Measurements from ENCODE around the gene GREB1.

Gene GREB1

GRCh38 chr2:11552260-11552638 lies 18.4 kb downstream of the GREB1 start:
- H3K27me3 ChIP-seq: peaks cover 0 to 12% of the 10 kb centered on the region in 2 donors
- intact Hi-C loops (cut with DNase I; ENCODE audit: low total_unique reads): no loop called here
- no peaks in the 10 kb centered on the region for H3K4me1 ChIP-seq
- no peak overlapping the region for H3K4me3 ChIP-seq
- no peak overlapping the region for H3K27ac ChIP-seq
- no peak for DNase-seq
- H3K9me3 ChIP-seq: peaks cover 0 to 6% (median 0%) of the 10 kb centered on the region in 3 donors
- no peak for TF ChIP-seq CTCF (IDR thresholded peaks at IDR 0.05)
- no peaks in the 10 kb centered on the region for H3K36me3 ChIP-seq

- no peaks in the 10 kb centered on the region for H3K4me1 ChIP-seq
- H3K4me3 ChIP-seq: no peak overlapping the region
- H3K36me3 ChIP-seq: no peaks in the 10 kb centered on the region
- H3K27me3 ChIP-seq: peaks cover 0 to 23% of the 10 kb centered on the region in 2 donors
- peaks cover 0 to 6% (median 0%) of the 10 kb centered on the region in 3 donors for H3K9me3 ChIP-seq
- intact Hi-C loops (cut with DNase I; ENCODE audit: low total_unique reads): no loop called here
- H3K27ac ChIP-seq: no peak overlapping the region
- DNase-seq: no peak
- no peak for TF ChIP-seq CTCF (IDR thresholded peaks at IDR 0.05)
These were observed 20.0 kb downstream of the GREB1 start for GRCh38 chr2:11553661-11554398.

- intact Hi-C loops (cut with DNase I; ENCODE audit: low total_unique reads): no loop called here
- no peaks in the 10 kb centered on the region for H3K36me3 ChIP-seq
- H3K27ac ChIP-seq: no peak overlapping the region
- peaks cover 0 to 28% of the 10 kb centered on the region in 2 donors for H3K27me3 ChIP-seq
- no peak overlapping the region for H3K4me3 ChIP-seq
- no peaks in the 10 kb centered on the region for H3K4me1 ChIP-seq
- peaks cover 0 to 6% (median 0%) of the 10 kb centered on the region in 3 donors for H3K9me3 ChIP-seq
- no peak for TF ChIP-seq CTCF (IDR thresholded peaks at IDR 0.05)
- DNase-seq: no peak
These were observed 20.5 kb downstream of the GREB1 start for GRCh38 chr2:11554399-11554716.

GRCh38 chr2:11556101-11556806 lies 22.4 kb downstream of the GREB1 start:
- Histone ChIP-seq H3K9me3 (no peaks in the 10 kb centered on the region), H3K27ac (no peak overlapping the region), H3K4me1 (no peaks in the 10 kb centered on the region), H3K27me3 (peaks cover 0 to 29% of the 10 kb centered on the region in 2 donors), H3K4me3 (no peak overlapping the region), H3K36me3 (no peaks in the 10 kb centered on the region)
- TF ChIP-seq CTCF (IDR thresholded peaks at IDR 0.05): no peak
- DNase-seq: peak in 1 of 2 donors; percentile 34
- intact Hi-C loops (cut with DNase I; ENCODE audit: low total_unique reads): no loop called here

- no peaks in the 10 kb centered on the region for H3K9me3 ChIP-seq
- intact Hi-C loops (cut with DNase I; ENCODE audit: low total_unique reads): no loop called here
- H3K27me3 ChIP-seq: peaks cover 0 to 32% of the 10 kb centered on the region in 2 donors
- no peak for TF ChIP-seq CTCF (IDR thresholded peaks at IDR 0.05)
- H3K4me1 ChIP-seq: no peaks in the 10 kb centered on the region
- peak in 1 of 2 donors; percentile 33 for DNase-seq
- no peak overlapping the region for H3K4me3 ChIP-seq
- no peak overlapping the region for H3K27ac ChIP-seq
- no peaks in the 10 kb centered on the region for H3K36me3 ChIP-seq
These were observed 24.5 kb downstream of the GREB1 start for GRCh38 chr2:11558214-11558886.
